NOMO-1 treated with DMSO at 0.1 percent for 48 hours (cell line): ENCODE data around the gene COX10.

Source experiments
- DNase-seq: peaks from one replicate; lab custom pipeline; 2025; ENCODE audit not compliant: unreplicated experiment; lab: John Stamatoyannopoulos, UW

Gene COX10

DNA sequence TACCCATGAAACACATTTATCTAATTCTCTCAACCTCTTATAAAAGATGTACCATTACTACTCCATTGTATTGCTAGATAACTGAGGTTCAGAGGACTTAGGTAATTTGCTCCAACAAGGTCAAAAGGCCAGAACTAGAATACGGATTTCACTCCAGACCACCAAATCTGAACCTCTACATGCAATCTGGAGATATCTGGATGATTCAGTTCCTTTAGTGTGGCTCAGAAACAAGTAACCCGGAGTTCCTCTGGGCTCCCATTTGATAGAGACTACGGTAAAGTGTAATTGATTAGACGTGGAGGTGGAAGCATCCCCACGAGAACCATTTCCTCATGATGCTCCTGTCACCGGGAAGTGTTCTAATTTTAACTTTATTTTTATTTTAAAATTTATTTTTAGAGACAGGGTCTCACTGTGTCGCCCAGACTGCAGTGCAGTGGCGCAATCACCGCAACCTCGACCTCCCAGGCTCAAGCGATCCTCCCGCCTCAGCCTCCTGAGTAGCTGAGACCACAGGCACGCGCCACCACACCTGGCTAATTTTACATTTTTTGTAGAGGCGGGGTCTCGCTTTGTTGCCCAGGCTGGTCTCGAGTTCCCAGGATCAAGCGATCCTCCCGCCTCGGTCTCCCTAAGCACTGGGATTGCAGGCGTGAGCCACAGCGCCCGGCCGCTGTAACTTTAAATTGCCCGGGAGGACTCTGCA, 608 bp upstream of the COX10 start:
- DNase-seq = no peak

GRCh38 chr17:14070344-14070984, 1.2 kb downstream of the COX10 start:
- DNase-seq = no peak

GRCh38 chr17:14072881-14073280, 3.6 kb downstream of the COX10 start:
- peak; percentile 10 for DNase-seq

DNA sequence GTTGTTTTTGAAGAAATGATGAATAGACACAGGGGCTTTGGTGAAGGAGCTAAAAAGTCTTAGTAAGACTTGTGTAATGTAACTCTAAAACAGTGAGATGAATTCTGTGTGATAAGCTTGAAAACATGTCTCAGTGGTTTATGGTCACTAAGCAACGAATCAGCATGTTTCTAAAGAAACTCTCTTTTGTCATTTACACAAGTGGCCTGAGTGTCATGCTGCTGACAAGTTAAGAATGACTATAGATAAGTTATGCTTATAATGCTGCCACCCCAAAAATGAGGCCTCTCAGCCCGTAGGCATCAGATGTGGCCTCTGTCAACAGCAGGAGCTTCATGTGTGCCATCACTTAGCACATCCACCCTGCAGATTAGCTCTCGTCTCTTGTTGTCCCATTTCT, 8.7 kb downstream of the COX10 start:
- no peak for DNase-seq

GRCh38 chr17:14080847-14081251, 11.5 kb downstream of the COX10 start:
- peak; percentile 58 for DNase-seq

DNA sequence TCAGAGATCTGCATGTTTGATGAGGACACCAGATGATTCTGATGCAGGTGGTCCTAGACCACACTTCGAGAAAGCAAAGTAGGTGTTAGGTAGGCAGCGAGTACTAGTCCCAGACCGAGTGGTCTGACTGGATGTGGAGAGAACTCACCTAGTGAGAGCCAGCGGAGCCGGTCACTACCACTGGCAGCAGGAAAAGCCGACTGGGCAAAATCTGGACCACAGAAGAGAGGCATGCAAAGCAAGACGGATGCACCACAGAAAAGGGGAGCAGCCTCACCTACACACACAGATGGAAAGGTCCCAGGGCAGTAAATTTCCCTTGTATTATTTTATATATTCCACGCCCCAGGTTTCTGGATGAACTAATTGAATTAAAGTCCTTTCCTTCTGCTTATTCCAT, 13.5 kb downstream of the COX10 start:
- DNase-seq = no peak

DNA sequence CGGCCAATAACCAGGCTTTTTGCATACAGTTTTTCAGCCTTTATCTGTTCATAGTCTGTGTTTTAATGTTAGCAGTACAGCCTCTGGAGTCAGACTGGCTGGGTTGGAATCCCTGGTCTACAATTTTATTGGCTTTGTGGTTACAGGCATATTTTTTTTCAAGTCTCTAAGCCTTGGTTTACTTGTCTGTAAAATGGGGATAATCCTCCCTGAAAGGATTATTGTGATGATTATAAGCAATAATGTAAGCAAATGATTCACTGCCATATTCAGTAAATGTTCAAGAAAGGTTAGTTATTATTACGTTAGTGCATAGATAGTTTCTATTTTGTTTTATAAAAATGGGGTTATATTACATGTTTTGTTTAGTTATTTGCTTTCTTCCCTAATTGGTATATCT, 15.7 kb downstream of the COX10 start:
- no peak for DNase-seq

DNA sequence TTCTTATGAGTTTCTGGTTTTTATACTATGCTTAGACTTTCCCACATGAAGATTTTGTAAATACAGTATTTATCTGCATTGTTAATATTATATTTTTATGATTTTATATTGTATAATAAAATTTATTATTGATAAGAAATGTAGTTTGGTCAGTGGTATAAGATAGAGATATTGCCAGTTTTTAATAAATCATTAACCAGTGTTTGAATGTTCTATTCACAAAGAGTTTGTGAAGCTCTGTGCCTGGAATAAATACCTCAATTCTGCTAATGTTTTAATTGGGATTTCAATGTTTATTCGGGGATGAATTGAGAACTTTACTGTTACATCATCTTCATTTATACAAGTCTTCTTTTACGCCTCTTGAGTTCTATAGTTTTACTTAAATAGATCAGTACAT, 16.9 kb downstream of the COX10 start:
- DNase-seq = no peak

- DNase-seq = no peak
Measured at GRCh38 chr17:14089179-14089578, 19.9 kb downstream of the COX10 start.

DNA sequence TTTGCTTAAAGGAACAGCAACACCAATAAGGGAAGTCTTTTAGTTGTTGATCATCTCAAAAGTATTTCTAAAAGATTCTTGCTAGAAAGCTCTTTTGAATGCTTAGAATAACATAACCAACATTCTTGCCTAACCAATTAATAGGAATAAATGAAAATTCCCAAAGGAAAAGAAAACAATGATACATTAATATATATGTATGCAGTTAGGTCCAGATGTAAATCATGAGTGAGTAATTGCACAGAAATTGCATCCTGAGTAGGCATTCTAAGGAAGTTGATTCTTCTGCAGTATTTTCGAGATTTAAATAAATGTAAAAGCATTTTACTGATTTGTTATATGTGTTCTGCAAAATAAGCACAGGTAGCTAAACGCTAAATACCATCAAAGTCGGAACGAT, 22.1 kb downstream of the COX10 start:
- no peak for DNase-seq

DNA sequence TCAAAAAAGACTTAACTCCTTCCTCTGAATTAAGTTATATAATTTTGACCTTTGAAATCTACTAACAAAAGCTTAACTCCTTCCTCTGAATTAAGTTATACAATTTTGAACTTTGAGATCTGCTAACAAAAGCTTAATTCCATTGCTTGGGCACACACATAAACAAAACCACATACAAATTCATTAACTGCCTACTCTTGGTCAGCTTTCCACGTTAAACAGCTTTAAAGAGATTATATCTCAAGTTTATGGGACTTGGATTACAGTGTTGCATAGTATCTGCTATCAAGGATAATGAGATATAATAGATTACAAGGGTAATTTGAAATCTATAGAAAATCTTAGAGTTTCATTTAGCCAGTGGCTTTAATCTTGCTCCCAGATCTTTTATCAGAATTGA, 23.5 kb downstream of the COX10 start:
- DNase-seq = no peak

DNA sequence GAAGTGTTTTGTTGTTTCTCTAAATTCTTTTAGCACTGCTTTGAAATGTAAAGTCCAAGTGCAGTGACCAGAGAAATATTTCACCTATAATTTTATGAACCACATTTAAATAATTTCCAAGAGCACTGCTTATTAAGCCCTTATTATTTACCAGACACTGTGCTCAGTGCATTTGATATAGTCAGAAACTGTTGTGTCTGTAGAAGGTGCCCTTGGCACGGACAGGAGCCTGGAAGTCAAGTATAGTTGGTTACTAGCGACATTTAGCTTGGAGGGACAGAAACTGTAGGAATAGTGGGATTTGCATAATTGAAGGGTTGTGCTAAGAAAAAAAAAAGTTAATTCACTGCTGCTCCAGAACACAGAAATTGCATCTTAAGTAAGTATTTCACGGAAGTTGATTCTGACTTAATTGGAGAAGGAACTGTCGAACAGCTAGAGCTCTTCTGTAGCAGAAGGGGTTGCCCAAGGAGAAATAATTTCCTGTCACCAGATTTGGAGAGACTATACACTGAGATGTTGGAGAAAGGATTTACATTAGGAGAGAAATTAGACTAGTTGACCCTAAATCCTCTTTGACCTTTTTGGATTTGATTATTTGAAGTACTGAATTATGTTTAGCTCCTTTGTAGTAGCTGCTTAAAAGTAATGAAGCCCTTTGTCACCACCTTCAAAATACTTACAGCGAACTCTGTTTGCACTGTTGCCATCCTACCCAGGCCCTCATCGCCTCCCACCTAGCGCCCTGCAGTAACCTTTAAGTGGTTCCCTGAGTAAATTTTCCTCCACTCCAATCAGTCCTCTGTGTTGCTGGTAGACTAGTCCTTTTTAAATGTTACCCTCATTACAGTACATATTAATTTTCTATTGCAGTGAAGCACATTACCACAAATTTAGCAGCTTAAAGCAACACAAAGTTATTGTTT, 25.6 kb downstream of the COX10 start:
- DNase-seq = peak; percentile 58

DNA sequence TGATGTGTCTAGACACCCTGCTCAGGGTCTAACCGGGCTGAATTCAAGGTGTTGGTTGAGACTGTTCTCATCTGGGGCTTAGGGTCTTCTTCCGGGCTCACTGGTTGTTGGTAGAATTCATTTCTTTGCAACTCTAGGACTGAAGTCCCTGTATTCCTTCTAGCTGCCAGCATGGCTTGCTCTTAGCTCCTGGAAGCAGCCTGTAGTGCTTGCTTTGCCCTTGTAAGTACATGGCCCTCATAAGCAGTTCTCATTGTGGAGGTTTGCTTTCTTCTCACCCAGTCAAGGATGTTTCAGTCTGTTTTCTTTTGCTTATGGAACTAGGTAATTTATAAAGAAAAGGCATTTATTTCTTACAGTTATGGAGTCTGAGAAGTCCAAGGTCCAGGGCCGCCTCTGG, 26.3 kb downstream of the COX10 start:
- no peak for DNase-seq

DNA sequence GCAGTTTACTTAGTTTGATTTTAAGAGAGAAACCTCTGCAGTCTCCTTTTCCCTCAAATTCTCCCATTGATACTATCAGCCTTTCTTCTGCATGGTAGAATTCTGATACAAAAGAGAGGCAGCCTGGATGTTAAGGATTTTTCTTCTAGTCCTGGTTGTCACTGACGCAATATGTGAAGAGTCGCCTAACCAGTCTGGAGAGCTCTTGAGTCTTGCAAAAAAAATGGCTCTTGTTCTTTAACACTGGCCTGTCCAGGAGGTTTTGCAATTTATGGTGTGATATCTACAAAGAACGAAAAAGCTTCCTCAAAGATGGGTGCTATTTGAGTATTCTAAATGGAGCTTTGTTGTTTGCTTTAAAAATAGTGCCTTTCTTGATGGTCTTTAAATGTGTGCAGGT, 28.9 kb downstream of the COX10 start:
- DNase-seq = no peak

DNA sequence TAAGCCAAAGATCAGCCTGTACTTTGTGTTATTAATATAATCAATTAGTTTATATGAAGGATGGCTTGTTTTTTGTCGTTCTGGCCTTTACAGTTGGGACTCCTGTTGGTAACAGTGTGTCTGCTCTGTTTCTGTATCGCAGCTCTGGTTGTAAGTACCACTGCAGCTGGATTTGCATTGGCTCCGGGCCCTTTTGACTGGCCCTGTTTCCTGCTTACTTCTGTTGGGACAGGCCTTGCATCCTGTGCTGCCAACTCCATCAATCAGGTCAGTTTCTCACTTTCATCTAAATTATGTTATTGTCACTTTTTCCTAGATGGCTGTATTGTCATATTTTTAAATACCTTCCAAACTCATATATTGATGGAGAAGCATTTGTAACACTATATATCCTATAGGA, 32.7 kb downstream of the COX10 start:
- DNase-seq = no peak

DNA sequence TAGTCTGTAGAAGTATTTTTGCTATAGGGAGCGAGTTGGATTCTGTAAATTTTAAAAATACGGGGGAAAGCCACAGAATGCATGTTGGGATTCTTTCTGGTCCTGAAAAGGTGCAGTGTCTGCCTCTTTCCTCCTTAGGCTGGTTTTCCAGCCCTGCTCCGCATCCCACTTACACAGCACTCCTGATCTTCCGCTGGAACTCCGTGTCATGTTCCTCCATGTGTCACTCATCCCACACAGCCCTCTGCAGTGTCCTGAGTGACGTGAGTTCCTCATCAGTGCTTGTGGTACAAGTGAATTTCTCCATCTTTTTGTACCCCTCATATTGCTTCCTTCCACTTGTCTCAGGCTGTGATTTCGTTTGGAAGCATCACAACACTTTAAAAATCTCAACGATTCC, 34.5 kb downstream of the COX10 start:
- DNase-seq = no peak

- no peak for DNase-seq
Measured at GRCh38 chr17:14104734-14105133, 35.4 kb downstream of the COX10 start.

DNA sequence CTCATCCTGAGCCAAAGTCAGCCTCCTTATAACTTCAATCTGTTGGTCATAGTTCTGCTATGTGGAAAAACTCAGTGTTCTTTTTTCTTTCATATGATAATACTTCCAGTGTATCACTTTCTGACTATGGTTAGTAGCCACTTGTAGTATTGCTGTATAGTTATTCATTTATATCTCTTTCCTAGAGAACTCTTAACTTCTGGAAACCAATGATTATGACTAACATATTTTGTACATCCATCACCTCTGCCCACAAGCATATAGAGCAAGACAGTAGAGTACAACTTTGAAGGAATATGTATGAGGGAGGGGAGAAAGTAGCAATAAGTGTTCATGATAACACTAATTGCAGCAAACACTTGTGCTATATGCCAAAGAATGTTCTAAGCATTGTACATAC, 38.6 kb downstream of the COX10 start:
- no peak for DNase-seq

DNA sequence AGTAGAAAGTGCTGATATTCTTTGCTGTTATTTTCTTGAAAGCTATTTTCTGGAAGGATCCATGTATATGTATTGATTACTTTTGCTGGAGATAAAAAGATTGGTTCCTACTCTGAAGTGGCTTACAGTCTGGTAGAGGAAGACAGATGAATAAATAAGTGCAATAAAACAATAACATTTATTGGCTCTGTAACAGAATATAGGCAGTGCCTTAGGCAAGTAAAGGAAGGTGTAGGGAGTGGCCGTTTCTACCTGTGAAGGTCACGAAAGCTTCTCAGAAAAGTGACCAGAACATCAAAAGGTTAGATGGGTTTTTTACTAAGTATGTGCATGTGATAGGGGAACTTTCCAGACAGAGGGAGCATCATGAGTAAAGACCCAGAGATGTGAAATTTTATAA, 43.1 kb downstream of the COX10 start:
- DNase-seq = no peak

DNA sequence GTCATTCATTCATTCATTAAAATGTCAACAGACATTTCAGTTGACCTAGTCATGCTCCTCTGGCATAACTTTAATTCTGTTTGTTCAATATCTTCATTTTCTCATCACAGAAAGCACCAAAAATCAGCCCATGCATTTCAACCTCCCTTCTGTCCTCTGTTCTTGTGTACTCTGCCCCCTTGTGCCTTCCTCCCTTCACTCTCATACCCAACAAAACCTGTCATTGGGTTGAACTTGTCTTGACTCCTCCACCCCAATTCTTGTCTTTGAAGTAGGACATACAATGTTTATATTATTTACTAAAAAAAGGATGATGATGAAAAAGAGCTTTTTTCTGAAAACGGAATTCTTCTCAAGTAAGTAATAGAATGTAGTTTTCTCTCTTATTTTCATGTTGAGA, 43.8 kb downstream of the COX10 start:
- DNase-seq = no peak

- DNase-seq = no peak
Measured at GRCh38 chr17:14116263-14117024, 47.1 kb downstream of the COX10 start.
